SIG-M5 (cell line): ENCODE measurements around the gene AXIN2.

ENCODE experiments used
- DNase-seq: peaks from one replicate; lab custom pipeline; 2025; lab: John Stamatoyannopoulos, UW

Gene AXIN2

GRCh38 chr17:65561452-65562205, at the start of gene AXIN2:
TSS of gene AXIN2 (minus strand) at chr17:65561648. CDS start at chr17:65558620, 3,028 bp downstream.
- DNase-seq = no peak

- DNase-seq = no peak
These were observed 48.3 kb upstream of the AXIN2 start for GRCh38 chr17:65609749-65610148.

GRCh38 chr17:65609286-65609685, 47.8 kb upstream of the AXIN2 start:
- no peak for DNase-seq

GRCh38 chr17:65604070-65604469, 42.6 kb upstream of the AXIN2 start:
- DNase-seq = no peak

- DNase-seq = no peak
These were observed 40.4 kb upstream of the AXIN2 start for GRCh38 chr17:65601881-65602280.

- no peak for DNase-seq
These were observed 39.7 kb upstream of the AXIN2 start for GRCh38 chr17:65601145-65601544.

GRCh38 chr17:65600518-65600917, 39.1 kb upstream of the AXIN2 start:
- DNase-seq = no peak

GRCh38 chr17:65599650-65600049, 38.2 kb upstream of the AXIN2 start:
- no peak for DNase-seq

GRCh38 chr17:65598746-65599145, 37.3 kb upstream of the AXIN2 start:
- no peak for DNase-seq

GRCh38 chr17:65595071-65595656, 33.7 kb upstream of the AXIN2 start:
- no peak for DNase-seq

GRCh38 chr17:65593855-65594845, 32.7 kb upstream of the AXIN2 start:
- no peak for DNase-seq

GRCh38 chr17:65593092-65593854, 31.8 kb upstream of the AXIN2 start:
- DNase-seq = no peak

GRCh38 chr17:65592125-65592965, 30.9 kb upstream of the AXIN2 start:
- no peak for DNase-seq

GRCh38 chr17:65589321-65589720, 27.9 kb upstream of the AXIN2 start:
- DNase-seq = no peak

GRCh38 chr17:65588181-65588808, 26.8 kb upstream of the AXIN2 start:
- DNase-seq = no peak

- no peak for DNase-seq
These were observed 26.2 kb upstream of the AXIN2 start for GRCh38 chr17:65587534-65588180.

GRCh38 chr17:65586899-65587298, 25.5 kb upstream of the AXIN2 start:
- DNase-seq = no peak

GRCh38 chr17:65584604-65585521, 23.4 kb upstream of the AXIN2 start:
- no peak for DNase-seq
